ENCODE measurements around the gene TAF11.
A peak's percentile ranks its signal among the peaks of the same experiment; 100 is the strongest.
"Not testable (repeated sequence)": the region's sequence is repeated elsewhere in the genome, so short reads cannot be mapped to it uniquely, and the experiment has no call there.

TAF11 gene

GRCh38 chr6:34887753-34888513 lies at the start of gene TAF11:
Gene TAF11, minus strand, starts transcription at chr6:34888042. Its CDS starts 85 bp downstream, at chr6:34887957.
- TF ChIP-seq Cebpa-rat (IDR thresholded peaks at IDR 0.05) = no peak
- peaks cover 38 to 50% (median 44%) of the 10 kb centered on the region in 10 experiments for H3K4me1 ChIP-seq

GRCh38 chr6:34934516-34934915 lies 46.7 kb upstream of the TAF11 start:
- Histone ChIP-seq H3K36me3 (peaks cover 0 to 8% (median 0%) of the 10 kb centered on the region in 11 experiments; a peak in 3 of 22 replicates), H4K20me1 (peaks cover 0 to 6% (median 0%) of the 10 kb centered on the region in 11 experiments; a peak in 3 of 22 replicates), H3K27ac (peak overlapping the region in 3 of 11 experiments; percentile 78 to 85 (median 82); a peak in 6 of 22 replicates), H3K27me3 (no peaks in the 10 kb centered on the region), H3K4me1 (peaks cover 9 to 89% (median 22%) of the 10 kb centered on the region in 10 experiments; a peak in 18 of 20 replicates), H3K9ac (peak overlapping the region in 3 of 11 experiments; percentile 65 to 76 (median 69); a peak in 5 of 22 replicates), H3K4me2 (peak overlapping the region in 4 of 11 experiments; percentile 50 to 95 (median 86); a peak in 7 of 22 replicates), H3K9me3 (replicated peaks in 1 of 11) (no peaks in the 10 kb centered on the region), H3K4me3 (no peak overlapping the region)
- TF ChIP-seq Cebpa-rat (IDR thresholded peaks at IDR 0.05) = no peak

More at GRCh38 chr6:34887753-34888513, at the start of gene TAF11:
- no peaks in the 10 kb centered on the region for H3K27me3 ChIP-seq
- peak within 1 kb of the TSS; percentile 75 to 100 (median 96) for H3K4me3 ChIP-seq
- peaks cover 0 to 5% (median 0%) of the 10 kb centered on the region in 11 experiments; a peak in 6 of 22 replicates for H3K9me3 ChIP-seq (replicated peaks in 1 of 11)
- H3K4me2 ChIP-seq = peak within 1 kb of the TSS; percentile 87 to 99 (median 97)
- H4K20me1 ChIP-seq = peaks cover 4 to 42% (median 27%) of the 10 kb centered on the region in 11 experiments; a peak in 14 of 22 replicates
- H3K27ac ChIP-seq = peak within 1 kb of the TSS; percentile 69 to 90 (median 84)
- peak within 1 kb of the TSS; percentile 82 to 94 (median 89) for H3K9ac ChIP-seq
- H3K36me3 ChIP-seq = peaks cover 6 to 31% (median 27%) of the 10 kb centered on the region in 11 experiments

- H3K9ac ChIP-seq; H3K4me3 ChIP-seq; H3K27me3 ChIP-seq; H3K27ac ChIP-seq; H3K9me3 ChIP-seq (replicated peaks in 1 of 11); H3K4me2 ChIP-seq: not testable (repeated sequence)
- peaks cover 7 to 81% (median 18%) of the 10 kb centered on the region in 10 experiments; a peak in 16 of 20 replicates for H3K4me1 ChIP-seq
- peaks cover 0 to 28% (median 11%) of the 10 kb centered on the region in 11 experiments; a peak in 13 of 22 replicates for H4K20me1 ChIP-seq
- H3K36me3 ChIP-seq = peaks cover 0 to 12% (median 0%) of the 10 kb centered on the region in 11 experiments; a peak in 2 of 22 replicates
These were observed 44.4 kb upstream of the TAF11 start for GRCh38 chr6:34932202-34932601.

- no peaks in the 10 kb centered on the region for H3K9me3 ChIP-seq (replicated peaks in 1 of 11)
- H3K36me3 ChIP-seq = peaks cover 0 to 12% (median 0%) of the 10 kb centered on the region in 11 experiments; a peak in 2 of 22 replicates
- no peaks in the 10 kb centered on the region for H3K27me3 ChIP-seq
- peak overlapping the region in 3 of 11 experiments; percentile 1 to 30 (median 5); a peak in 3 of 22 replicates for H3K4me2 ChIP-seq
- H3K4me3 ChIP-seq = no peak overlapping the region
- TF ChIP-seq Cebpa-rat (IDR thresholded peaks at IDR 0.05) = no peak
- H3K27ac ChIP-seq = no peak overlapping the region
- H3K4me1 ChIP-seq = peaks cover 4 to 67% (median 12%) of the 10 kb centered on the region in 10 experiments; a peak in 16 of 20 replicates
- peaks cover 0 to 48% (median 17%) of the 10 kb centered on the region in 11 experiments; a peak in 14 of 22 replicates for H4K20me1 ChIP-seq
- no peak overlapping the region for H3K9ac ChIP-seq
These were observed 42.4 kb upstream of the TAF11 start for GRCh38 chr6:34930221-34930620.

GRCh38 chr6:34929241-34929978 lies 41.6 kb upstream of the TAF11 start:
- H4K20me1 ChIP-seq = peaks cover 0 to 56% (median 17%) of the 10 kb centered on the region in 11 experiments; a peak in 14 of 22 replicates
- H3K27me3 ChIP-seq = no peaks in the 10 kb centered on the region
- peaks cover 0 to 60% (median 7%) of the 10 kb centered on the region in 10 experiments; a peak in 10 of 20 replicates for H3K4me1 ChIP-seq
- H3K4me2 ChIP-seq = peak overlapping the region in 3 of 11 experiments; percentile 1 to 30 (median 9); a peak in 2 of 22 replicates
- no peak overlapping the region for H3K4me3 ChIP-seq
- no peak for TF ChIP-seq Cebpa-rat (IDR thresholded peaks at IDR 0.05)
- peaks cover 0 to 12% (median 0%) of the 10 kb centered on the region in 11 experiments; a peak in 2 of 22 replicates for H3K36me3 ChIP-seq
- H3K9ac ChIP-seq = no peak overlapping the region
- no peak overlapping the region for H3K27ac ChIP-seq
- no peaks in the 10 kb centered on the region for H3K9me3 ChIP-seq (replicated peaks in 1 of 11)

- Histone ChIP-seq H3K27me3 (no peaks in the 10 kb centered on the region), H3K36me3 (peaks cover 0 to 12% (median 0%) of the 10 kb centered on the region in 11 experiments; a peak in 2 of 22 replicates), H3K9me3 (replicated peaks in 1 of 11) (no peaks in the 10 kb centered on the region), H3K4me3 (no peak overlapping the region), H4K20me1 (peaks cover 0 to 64% (median 17%) of the 10 kb centered on the region in 11 experiments; a peak in 14 of 22 replicates), H3K4me2 (0 out of 22 replicates have a peak overlapping the region, but pooled peaks of 1 of the 11 experiments have one; percentile 4), H3K27ac (no peak overlapping the region), H3K4me1 (peaks cover 0 to 53% (median 7%) of the 10 kb centered on the region in 10 experiments; a peak in 10 of 20 replicates), H3K9ac (no peak overlapping the region)
- TF ChIP-seq Cebpa-rat (IDR thresholded peaks at IDR 0.05) = no peak
These were observed 40.9 kb upstream of the TAF11 start for GRCh38 chr6:34928695-34929094.

- Histone ChIP-seq H3K4me1 (peaks cover 0 to 48% (median 7%) of the 10 kb centered on the region in 10 experiments; a peak in 11 of 20 replicates), H3K4me3 (no peak overlapping the region), H3K4me2 (0 out of 22 replicates have a peak overlapping the region, but pooled peaks of 1 of the 11 experiments have one; percentile 4), H3K27me3 (no peaks in the 10 kb centered on the region), H3K36me3 (peaks cover 0 to 12% (median 0%) of the 10 kb centered on the region in 11 experiments; a peak in 2 of 22 replicates), H3K27ac (no peak overlapping the region), H4K20me1 (peaks cover 0 to 68% (median 17%) of the 10 kb centered on the region in 11 experiments; a peak in 14 of 22 replicates), H3K9me3 (replicated peaks in 1 of 11) (no peaks in the 10 kb centered on the region), H3K9ac (no peak overlapping the region)
- no peak for TF ChIP-seq Cebpa-rat (IDR thresholded peaks at IDR 0.05)
These were observed 40.4 kb upstream of the TAF11 start for GRCh38 chr6:34928220-34928619.

GRCh38 chr6:34926655-34927054 lies 38.8 kb upstream of the TAF11 start:
- no peak overlapping the region for H3K9ac ChIP-seq
- no peaks in the 10 kb centered on the region for H3K27me3 ChIP-seq
- H3K27ac ChIP-seq = no peak overlapping the region
- peaks cover 0 to 52% (median 14%) of the 10 kb centered on the region in 10 experiments; a peak in 13 of 20 replicates for H3K4me1 ChIP-seq
- H3K9me3 ChIP-seq (replicated peaks in 1 of 11) = no peaks in the 10 kb centered on the region
- TF ChIP-seq Cebpa-rat (IDR thresholded peaks at IDR 0.05) = no peak
- no peak overlapping the region for H3K4me3 ChIP-seq
- H4K20me1 ChIP-seq = peaks cover 0 to 80% (median 17%) of the 10 kb centered on the region in 11 experiments; a peak in 14 of 22 replicates
- H3K4me2 ChIP-seq = no peak overlapping the region
- peaks cover 0 to 7% (median 0%) of the 10 kb centered on the region in 11 experiments; a peak in 2 of 22 replicates for H3K36me3 ChIP-seq
